Osteoblast (primary cell): ENCODE results near the gene NCR1. TPM values are rescaled to one million over a fixed set of nuclear protein-coding genes. Genes with fewer than 3 reads are reported as not detected.

Source experiments
- DNase-seq: peaks from one replicate; pipeline ENCODE4 v3.0.0; 2011; ENCODE audit warnings: low spot score, mixed read lengths; ENCODE audit not compliant: insufficient read length; ENCODE audit errors: missing footprints
- H2AFZ ChIP-seq: 2 replicates; pipeline ENCODE4 v1.6.0; 2011; ENCODE audit warnings: mild to moderate bottlenecking, low read length
- H3K27ac ChIP-seq: 2 replicates; pipeline ENCODE4 v1.5.1; 2011; ENCODE audit warnings: mild to moderate bottlenecking, low read depth, low read length, moderate library complexity
- H3K27me3 ChIP-seq: 2 replicates; pipeline ENCODE4 v1.6.0; 2012; ENCODE audit warnings: mild to moderate bottlenecking, control low read depth, inconsistent platforms, low read length, moderate library complexity; ENCODE audit not compliant: insufficient read depth
- H3K36me3 ChIP-seq: 2 replicates; pipeline ENCODE4 v1.5.1; 2011; ENCODE audit warnings: mild to moderate bottlenecking, low read length, control low read depth, moderate library complexity; ENCODE audit not compliant: insufficient read depth
- H3K4me1 ChIP-seq: 2 replicates; pipeline ENCODE4 v1.5.1; 2011; ENCODE audit warnings: mild to moderate bottlenecking, low read length, control low read depth, moderate library complexity; ENCODE audit not compliant: insufficient read depth
- H3K4me2 ChIP-seq: 2 replicates; pipeline ENCODE4 v1.6.0; 2011; ENCODE audit warnings: mild to moderate bottlenecking, low read length; ENCODE audit not compliant: insufficient read depth
- H3K4me3 ChIP-seq: fragments of 200-600 bp; sonication (generic); 3 replicates; pipeline ENCODE4 v1.5.1; 2012; ENCODE audit warnings: mild to moderate bottlenecking, low read length, inconsistent platforms; ENCODE audit not compliant: insufficient read depth
- H3K79me2 ChIP-seq: 2 replicates; pipeline ENCODE4 v1.6.0; 2012; ENCODE audit warnings: mild to moderate bottlenecking, low read length, control low read depth, inconsistent platforms; ENCODE audit not compliant: insufficient read depth
- H3K9me3 ChIP-seq: 2 replicates; pipeline ENCODE4 v1.5.1; 2011; ENCODE audit warnings: low read depth, low read length, control low read depth
- H4K20me1 ChIP-seq: 2 replicates; pipeline ENCODE4 v1.6.0; 2012; ENCODE audit warnings: mild to moderate bottlenecking, low read length, control low read depth; ENCODE audit not compliant: insufficient read depth
- CTCF ChIP-seq: IDR thresholded peaks from 2 replicates; pipeline ENCODE4 v1.5.1; 2011; ENCODE audit warnings: mild to moderate bottlenecking, low read depth, low read length, moderate library complexity; ENCODE audit errors: extremely low read depth
- small RNA-seq: library from RNA; depleted of rRNA; stranded (forward); fragments of <200 nt; gene quantifications from one replicate; pipeline ENCODE3, GENCODE V24; 2012
- total RNA-seq: library from RNA; depleted of rRNA; stranded (reverse); fragments of >200 nt; gene quantifications from 2 replicates; pipeline ENCODE4 v1.2.3, GENCODE V29; 2012

Gene NCR1
- total RNA-seq, 1 donor, result 0.36 TPM

- no peaks in the 10 kb centered on the region for H4K20me1 ChIP-seq
- no peaks in the 10 kb centered on the region for H3K4me1 ChIP-seq
- no peaks in the 10 kb centered on the region for H3K27me3 ChIP-seq
- peak overlapping the region; percentile 23 for H3K27ac ChIP-seq
- no peak for DNase-seq
- H3K4me2 ChIP-seq, result no peak overlapping the region
- no peak for TF ChIP-seq CTCF
- H3K9me3 ChIP-seq, result no peaks in the 10 kb centered on the region
- H3K79me2 ChIP-seq, result no peaks in the 10 kb centered on the region
- no peak overlapping the region for H2AFZ ChIP-seq
- no peaks in the 10 kb centered on the region for H3K36me3 ChIP-seq
- H3K4me3 ChIP-seq, result no peak overlapping the region
Measured at GRCh38 chr19:54955376-54955775, 49.4 kb downstream of the NCR1 start.

DNA sequence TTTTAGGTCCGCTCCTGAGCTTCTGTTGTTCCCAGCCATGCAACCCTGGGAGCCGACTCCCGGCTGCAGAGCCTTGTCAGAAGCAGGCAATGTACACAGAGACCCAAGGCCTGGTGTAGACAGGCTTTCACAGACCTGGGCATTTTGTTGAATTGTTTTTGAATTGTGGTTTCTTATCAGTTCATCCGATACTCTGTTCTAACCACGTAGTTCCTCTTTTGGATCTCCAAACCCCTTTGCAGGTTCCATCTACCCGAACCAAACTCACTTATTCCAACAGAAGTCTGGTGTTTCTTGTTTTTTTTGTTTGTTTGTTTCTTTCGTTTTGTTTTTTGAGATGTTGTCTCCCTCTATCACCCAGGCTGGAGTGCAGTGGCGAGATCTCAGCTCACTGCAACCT, 53.9 kb downstream of the NCR1 start:
- no peak for TF ChIP-seq CTCF
- Histone ChIP-seq H3K79me2 (no peaks in the 10 kb centered on the region), H3K4me3 (no peak overlapping the region), H3K27me3 (no peaks in the 10 kb centered on the region), H3K9me3 (no peaks in the 10 kb centered on the region), H3K4me1 (no peaks in the 10 kb centered on the region), H3K36me3 (no peaks in the 10 kb centered on the region), H3K27ac (no peak overlapping the region), H3K4me2 (no peak overlapping the region), H4K20me1 (no peaks in the 10 kb centered on the region), H2AFZ (no peak overlapping the region)
- no peak for DNase-seq

Small RNA genes within 50 kb of the gene (small RNA-seq; reads per million reads assigned to genes)
- gene AC011476.8, result not detected
- gene RNU6-222P, result 0.30 reads per million

Other genes with a start within 250 kb of the NCR1 start
- gene LILRB4, start 243.2 kb upstream of the NCR1 start, total RNA-seq, result under 0.01 TPM in 1 of 2 replicates, not detected in the other
- not detected in 2 replicates for gene KIR3DL3, start 181.7 kb upstream of the NCR1 start, total RNA-seq
- not detected in 2 replicates for gene KIR2DL3, start 167.6 kb upstream of the NCR1 start, total RNA-seq
- not detected in 2 replicates for gene KIR2DL1, start 136.4 kb upstream of the NCR1 start, total RNA-seq
- gene KIR2DL4, start 102.5 kb upstream of the NCR1 start, total RNA-seq, result not detected in 2 replicates
- not detected in 2 replicates for gene KIR3DL1, start 89.7 kb upstream of the NCR1 start, total RNA-seq
- gene KIR2DS4, start 73.5 kb upstream of the NCR1 start, total RNA-seq, result not detected in 2 replicates
- not detected in 2 replicates for gene KIR3DL2, start 55.7 kb upstream of the NCR1 start, total RNA-seq
- not detected in 2 replicates for gene FCAR, start 31.9 kb upstream of the NCR1 start, total RNA-seq
- gene NLRP7, start 41.4 kb downstream of the NCR1 start, total RNA-seq, result not detected in 2 replicates
- gene NLRP2, start 60.2 kb downstream of the NCR1 start, total RNA-seq, result 0.36 and 3.2 TPM in 2 replicates
- not detected in 2 replicates for gene GP6, start 132.1 kb downstream of the NCR1 start, total RNA-seq
- 9.7 and 12.7 TPM in 2 replicates for gene RDH13, start 157.0 kb downstream of the NCR1 start, total RNA-seq
- gene EPS8L1, start 169.7 kb downstream of the NCR1 start, total RNA-seq, result 0.29 and 1.1 TPM in 2 replicates
- 49.2 and 55.0 TPM in 2 replicates for gene PPP1R12C, start 211.5 kb downstream of the NCR1 start, total RNA-seq
- 0.29 TPM in 1 of 2 replicates, not detected in the other for gene TNNT1, start 243.1 kb downstream of the NCR1 start, total RNA-seq